Body of pancreas (tissue), 4 donors: ENCODE measurements around the gene NMRK2.

Experiments used
- CTCF ChIP-seq, 7 experiments: fragments of 450-650 bp in 4 of 7; fragments of 200-600 bp in 3 of 7; sonication (generic) in 3 of 7; IDR thresholded peaks; one replicate each; pipeline ENCODE4 v1.5.1; 2016 to 2019; ENCODE audit warnings: antibody characterized with exemption in 7 of 7
- POLR2A ChIP-seq, 3 donors: fragments of 450-650 bp; IDR thresholded peaks; one replicate each; pipeline ENCODE4 v1.6.1; 2016; ENCODE audit warnings: antibody characterized with exemption in 3 of 3, mild to moderate bottlenecking in 2 of 3

DNA sequence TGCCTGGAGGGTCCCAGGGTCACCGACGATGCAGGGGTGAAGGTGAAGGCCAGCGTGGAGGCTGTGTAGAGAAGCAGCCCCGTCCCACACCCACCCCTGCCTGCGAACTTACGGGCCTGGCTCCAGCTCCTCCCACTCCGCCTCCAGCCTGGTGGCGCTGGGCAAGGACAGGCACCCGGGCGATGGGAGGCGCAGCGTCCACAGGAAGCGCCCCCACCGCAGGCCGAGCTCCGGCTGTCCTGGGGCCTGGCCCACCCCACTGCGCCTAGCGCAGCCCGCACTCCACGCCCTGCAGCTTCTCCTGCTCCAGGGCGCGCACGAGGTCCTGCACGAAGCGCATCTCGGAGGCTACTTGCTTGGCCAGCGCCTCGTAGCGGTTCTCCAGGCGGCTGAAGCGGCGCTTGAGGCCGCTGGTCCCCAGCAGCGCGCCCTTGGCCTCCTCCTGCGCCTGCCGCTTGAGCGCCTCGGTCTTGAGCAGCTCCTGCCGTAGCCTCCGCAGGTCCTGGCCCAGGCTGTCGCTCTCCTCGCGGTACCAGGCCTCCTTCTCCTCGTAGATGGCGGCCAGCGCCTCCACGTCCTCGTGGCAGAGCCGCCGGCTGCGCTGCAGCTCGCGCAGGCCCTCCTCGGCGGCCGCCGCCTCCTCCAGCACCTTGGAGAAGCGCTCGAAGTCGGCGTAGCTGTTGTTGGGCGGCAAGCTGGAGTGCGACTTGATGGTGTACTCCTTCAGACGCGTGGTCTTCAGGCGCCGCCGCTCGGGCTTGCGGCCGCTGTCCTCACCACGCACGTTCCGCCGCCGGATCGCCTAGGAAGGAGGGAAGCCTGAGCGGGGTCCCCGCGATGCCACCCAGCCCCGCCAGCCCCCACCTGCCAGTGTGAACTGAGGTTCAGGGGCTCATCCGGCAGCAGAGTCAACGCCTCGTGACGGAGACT, 26.2 kb downstream of the NMRK2 start:
- TF ChIP-seq CTCF (IDR thresholded peaks at IDR 0.05) (no peak), POLR2A (IDR thresholded peaks at IDR 0.05) (no peak)
